ENCODE measurements around the gene KRT80.

DNA sequence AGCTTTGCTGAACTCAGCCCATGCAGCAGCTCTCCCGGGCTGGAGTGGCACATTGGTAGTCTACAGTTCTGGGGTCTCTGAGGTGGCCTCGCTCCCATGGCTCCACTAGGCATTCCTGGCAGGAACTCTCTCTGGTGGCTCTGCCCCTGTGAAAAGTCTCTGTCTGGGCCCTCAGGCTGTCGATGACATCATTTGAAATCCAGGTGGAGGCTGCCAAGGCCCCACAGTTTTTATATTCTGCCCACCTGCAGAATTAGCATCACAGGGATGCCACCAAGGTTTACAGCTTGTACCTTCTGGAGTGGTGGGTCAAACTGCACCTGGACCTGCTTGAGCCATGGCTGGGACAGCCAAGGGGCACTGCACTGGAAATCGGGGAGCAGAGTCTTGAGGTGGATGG is 31.6 kb downstream of the KRT80 start:
- TF ChIP-seq CTCF (IDR thresholded peaks at IDR 0.05) (no peak), ZFX (IDR thresholded peaks at IDR 0.05; ENCODE audit: borderline replicate concordance) (no peak)

Data from 22Rv1 (cell line).